H1 (cell line): ENCODE measurements around the gene ISX. TPM values are rescaled to one million over a fixed set of nuclear protein-coding genes. Genes with fewer than 3 reads are reported as not detected.

Source experiments
- CHD2 ChIP-seq: IDR thresholded peaks from 2 replicates; pipeline ENCODE4 v1.6.1; 2012; ENCODE audit warnings: low read length, improper control_type of control experiment
- HDAC2 ChIP-seq, 2 experiments: fragments of 300-600 bp in 1 of 2; sonication (generic) in 1 of 2; IDR thresholded peaks; 2 replicates each; pipeline ENCODE4 v1.6.1; 2011 to 2012; ENCODE audit warnings: low read depth in 2 of 2, low read length in 2 of 2, mild to moderate bottlenecking in 2 of 2, moderate library complexity in 2 of 2, borderline replicate concordance in 1 of 2, inconsistent platforms in 1 of 2
- KDM5A ChIP-seq: fragments of 200-600 bp; IDR thresholded peaks from 2 replicates; pipeline ENCODE4 v1.7.1; 2012; ENCODE audit warnings: mild to moderate bottlenecking, low read length, inconsistent platforms, mixed read lengths
- SIN3A ChIP-seq, 2 experiments: IDR thresholded peaks in 1 of 2; conservative IDR thresholded peaks in 1 of 2; 2 replicates each; pipeline ENCODE4 v1.6.1; 2011 to 2012; ENCODE audit warnings: low read length in 2 of 2, improper control_type of control experiment in 1 of 2, low read depth in 1 of 2, mild to moderate bottlenecking in 1 of 2
- TAF1 ChIP-seq: IDR thresholded peaks from 2 replicates; pipeline ENCODE4 v1.6.1; 2011; ENCODE audit warnings: mild to moderate bottlenecking, low read depth, low read length
- TAF7 ChIP-seq: optimal IDR thresholded peaks from 2 replicates; pipeline ENCODE3; 2011; ENCODE audit warnings: low read depth, mild to moderate bottlenecking, inconsistent platforms, low read length, moderate library complexity, borderline replicate concordance
- TBP ChIP-seq: IDR thresholded peaks from 2 replicates; pipeline ENCODE4 v1.6.1; 2011; ENCODE audit warnings: low read depth, low read length, improper control_type of control experiment
- polyA plus RNA-seq, 7 experiments: library from polyadenylated mRNA; depleted of rRNA in 3 of 7; stranded (reverse) in 5 of 7; unstranded in 2 of 7; fragments of >200 nt in 5 of 7; fragments of 200-250 nt in 2 of 7; gene quantifications; 1 replicate in 5 of 7; 2 replicates in 1 of 7; 4 replicates in 1 of 7; pipeline versions ENCODE4 v1.2.1 to v1.2.3, GENCODE V29; 2011 to 2013; ENCODE audit warnings: missing spikeins in 2 of 7, mixed read lengths in 2 of 7
- total RNA-seq: library from RNA; stranded (reverse); fragmentation: NEBNext Ultra II Directional; extraction: Animal tissue kit (Norgen Biotek cat#: 25700); gene quantifications from 2 replicates; pipeline ENCODE4 v1.2.1, GENCODE V29; 2021
- TF ChIP-seq, protein P1 (sequence below): IDR thresholded peaks from 2 replicates; pipeline ENCODE4 v1.6.1; 2012; ENCODE audit warnings: inconsistent platforms
- TF ChIP-seq, protein P2 (sequence below): IDR thresholded peaks from 2 replicates; pipeline ENCODE4 v1.6.1; 2011; ENCODE audit warnings: low read depth, mild to moderate bottlenecking, low read length; ENCODE audit not compliant: insufficient read depth

Gene ISX
- total and polyA plus RNA-seq, 2 of the 8 experiments (the other 6 are each of a cell fraction or from before 2014, with no cell fraction given), result not detected

DNA sequence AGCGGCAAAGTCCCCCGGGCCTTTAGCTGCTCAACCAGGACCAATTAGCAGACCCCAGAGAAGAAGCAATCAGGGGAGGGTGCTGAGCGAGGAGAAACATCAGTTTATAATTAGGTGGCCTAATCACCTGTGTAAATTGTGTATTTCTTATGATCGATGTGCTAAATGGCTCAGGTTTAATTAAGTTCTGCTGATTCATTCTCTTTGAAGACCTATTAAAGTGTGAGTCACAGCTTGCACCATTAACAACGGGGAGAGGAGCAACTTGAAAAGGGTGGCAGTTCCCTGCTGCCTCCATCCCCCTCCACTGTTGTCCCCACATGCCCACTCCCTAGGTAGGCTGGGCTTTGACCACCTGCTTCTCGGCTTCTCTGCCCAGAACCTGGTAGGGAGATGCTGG lies 10.7 kb downstream of the ISX start (continued):
- TF ChIP-seq, protein P1, sequence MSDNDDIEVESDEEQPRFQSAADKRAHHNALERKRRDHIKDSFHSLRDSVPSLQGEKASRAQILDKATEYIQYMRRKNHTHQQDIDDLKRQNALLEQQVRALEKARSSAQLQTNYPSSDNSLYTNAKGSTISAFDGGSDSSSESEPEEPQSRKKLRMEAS, result no peak
- no peak for TF ChIP-seq HDAC2 (IDR thresholded peaks at IDR 0.05; ENCODE audit: borderline replicate concordance in 1 of 2, low read depth in 2 of 2, low read length in 2 of 2)
- TF ChIP-seq SIN3A (conservative IDR thresholded peaks at IDR 0.05 in 1 of 2, IDR thresholded peaks at IDR 0.05 in 1 of 2; ENCODE audit: low read depth in 1 of 2, low read length in 2 of 2), result no peak
- TF ChIP-seq KDM5A, result no peak
- no peak for TF ChIP-seq TAF1
- TF ChIP-seq TBP, result no peak
- TF ChIP-seq, protein P2, sequence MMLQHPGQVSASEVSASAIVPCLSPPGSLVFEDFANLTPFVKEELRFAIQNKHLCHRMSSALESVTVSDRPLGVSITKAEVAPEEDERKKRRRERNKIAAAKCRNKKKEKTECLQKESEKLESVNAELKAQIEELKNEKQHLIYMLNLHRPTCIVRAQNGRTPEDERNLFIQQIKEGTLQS, result no peak
- no peak for TF ChIP-seq CHD2
- no peak for TF ChIP-seq TAF7
